ENCODE data around the gene POLR3E.

The POLR3E gene

GRCh38 chr16:22257440-22257839 is 39.8 kb upstream of the POLR3E start:
- DNase-seq (ENCODE audit: extremely low read depth, insufficient read length): no peak
- no peak overlapping the region for H3K4me3 ChIP-seq (replicated peaks; ENCODE audit: low read depth, low read length)
- TF ChIP-seq CTCF (IDR thresholded peaks at IDR 0.05; ENCODE audit: insufficient read depth, low read length, poor library complexity, severe bottlenecking): no peak
- H3K36me3 ChIP-seq (ENCODE audit: control insufficient read depth, insufficient read depth, low read length): peaks cover 37% of the 10 kb centered on the region
- H3K27me3 ChIP-seq (replicated peaks; ENCODE audit: control insufficient read depth, insufficient read depth, low read length): no peaks in the 10 kb centered on the region

GRCh38 chr16:22260490-22260889 is 36.7 kb upstream of the POLR3E start:
- Histone ChIP-seq H3K27me3 (replicated peaks; ENCODE audit: control insufficient read depth, insufficient read depth, low read length) (no peaks in the 10 kb centered on the region), H3K36me3 (ENCODE audit: control insufficient read depth, insufficient read depth, low read length) (peaks cover 40% of the 10 kb centered on the region), H3K4me3 (replicated peaks; ENCODE audit: low read depth, low read length) (no peak overlapping the region)
- TF ChIP-seq CTCF (IDR thresholded peaks at IDR 0.05; ENCODE audit: insufficient read depth, low read length, poor library complexity, severe bottlenecking): no peak
- no peak for DNase-seq (ENCODE audit: extremely low read depth, insufficient read length)

GRCh38 chr16:22262460-22262859 is 34.7 kb upstream of the POLR3E start:
- TF ChIP-seq CTCF (IDR thresholded peaks at IDR 0.05; ENCODE audit: insufficient read depth, low read length, poor library complexity, severe bottlenecking): no peak
- DNase-seq (ENCODE audit: extremely low read depth, insufficient read length): no peak
- Histone ChIP-seq H3K27me3 (replicated peaks; ENCODE audit: control insufficient read depth, insufficient read depth, low read length) (no peaks in the 10 kb centered on the region), H3K36me3 (ENCODE audit: control insufficient read depth, insufficient read depth, low read length) (peaks cover 40% of the 10 kb centered on the region), H3K4me3 (replicated peaks; ENCODE audit: low read depth, low read length) (no peak overlapping the region)

GRCh38 chr16:22264786-22265185 is 32.4 kb upstream of the POLR3E start:
- H3K36me3 ChIP-seq (ENCODE audit: control insufficient read depth, insufficient read depth, low read length): peaks cover 33% of the 10 kb centered on the region
- TF ChIP-seq CTCF (IDR thresholded peaks at IDR 0.05; ENCODE audit: insufficient read depth, low read length, poor library complexity, severe bottlenecking): no peak
- no peaks in the 10 kb centered on the region for H3K27me3 ChIP-seq (replicated peaks; ENCODE audit: control insufficient read depth, insufficient read depth, low read length)
- no peak overlapping the region for H3K4me3 ChIP-seq (replicated peaks; ENCODE audit: low read depth, low read length)
- DNase-seq (ENCODE audit: extremely low read depth, insufficient read length): no peak

- Histone ChIP-seq H3K4me3 (replicated peaks; ENCODE audit: low read depth, low read length) (no peak overlapping the region), H3K36me3 (ENCODE audit: control insufficient read depth, insufficient read depth, low read length) (peaks cover 32% of the 10 kb centered on the region), H3K27me3 (replicated peaks; ENCODE audit: control insufficient read depth, insufficient read depth, low read length) (no peaks in the 10 kb centered on the region)
- no peak for DNase-seq (ENCODE audit: extremely low read depth, insufficient read length)
- TF ChIP-seq CTCF (IDR thresholded peaks at IDR 0.05; ENCODE audit: insufficient read depth, low read length, poor library complexity, severe bottlenecking): no peak
Observed at GRCh38 chr16:22265351-22265750, 31.9 kb upstream of the POLR3E start.

- no peak for TF ChIP-seq CTCF (IDR thresholded peaks at IDR 0.05; ENCODE audit: insufficient read depth, low read length, poor library complexity, severe bottlenecking)
- peaks cover 29% of the 10 kb centered on the region for H3K36me3 ChIP-seq (ENCODE audit: control insufficient read depth, insufficient read depth, low read length)
- H3K27me3 ChIP-seq (replicated peaks; ENCODE audit: control insufficient read depth, insufficient read depth, low read length): no peaks in the 10 kb centered on the region
- no peak for DNase-seq (ENCODE audit: extremely low read depth, insufficient read length)
- H3K4me3 ChIP-seq (replicated peaks; ENCODE audit: low read depth, low read length): no peak overlapping the region
Observed at GRCh38 chr16:22266546-22266945, 30.7 kb upstream of the POLR3E start.
